Measurements from ENCODE around the gene ENOX2. TPM values are rescaled to one million over a fixed set of nuclear protein-coding genes. Genes with fewer than 3 reads are reported as not detected.
A peak's percentile ranks its signal among the peaks of the same experiment; 100 is the strongest.

Gene ENOX2
- total and polyA plus RNA-seq, 2 donors (not counting 1 experiment from before 2014, with no cell fraction given), result 7.6 to 12.9 TPM

- no peaks in the 10 kb centered on the region for H3K9me3 ChIP-seq (ENCODE audit: control insufficient read depth, insufficient read depth, low read depth, low read length)
- no peaks in the 10 kb centered on the region for H3K27me3 ChIP-seq (ENCODE audit: control insufficient read depth, insufficient read depth, low read length)
- peaks cover 4% of the 10 kb centered on the region for H3K4me1 ChIP-seq (ENCODE audit: control insufficient read depth, extremely low read depth, insufficient read depth, low read length)
- no peak overlapping the region for H3K4me2 ChIP-seq (ENCODE audit: extremely low read depth, insufficient read depth, low read length)
- no peak overlapping the region for H2AFZ ChIP-seq (ENCODE audit: low read length)
- no peak overlapping the region for H3K9ac ChIP-seq (ENCODE audit: insufficient read depth, low read length)
- no peaks in the 10 kb centered on the region for H3K36me3 ChIP-seq (ENCODE audit: control insufficient read depth, insufficient read depth, low read length)
- DNase-seq (ENCODE audit: low read depth in 2 of 2), result peak; percentile 59 to 75
- peak overlapping the region; percentile 14 for H3K27ac ChIP-seq (ENCODE audit: insufficient read depth, low read length)
- no peak overlapping the region for H3K4me3 ChIP-seq (replicated peaks in 1 of 4; ENCODE audit: control extremely low read depth in 1 of 4, insufficient read depth in 1 of 4, low read depth in 3 of 4, low read length in 4 of 4)
- no peaks in the 10 kb centered on the region for H4K20me1 ChIP-seq (ENCODE audit: control insufficient read depth, extremely low read depth, insufficient read depth, low read length)
- H3K79me2 ChIP-seq (ENCODE audit: control insufficient read depth, insufficient read depth, low read length), result no peaks in the 10 kb centered on the region
- TF ChIP-seq CTCF (conservative IDR thresholded peaks at IDR 0.05 in 1 of 2, IDR thresholded peaks at IDR 0.05 in 1 of 2; ENCODE audit: low read depth in 1 of 2, low read length in 2 of 2) (no peak), EZH2 (IDR thresholded peaks at IDR 0.05; ENCODE audit: low read length, missing control alignments) (no peak)
Measured at GRCh38 chrX:130772105-130772775, 130.8 kb downstream of the ENOX2 start.

GRCh38 chrX:130771648-130772047, 131.4 kb downstream of the ENOX2 start:
- TF ChIP-seq EZH2 (IDR thresholded peaks at IDR 0.05; ENCODE audit: low read length, missing control alignments), result no peak
- H3K79me2 ChIP-seq (ENCODE audit: control insufficient read depth, insufficient read depth, low read length), result no peaks in the 10 kb centered on the region
- no peak overlapping the region for H3K9ac ChIP-seq (ENCODE audit: insufficient read depth, low read length)
- no peak for DNase-seq (ENCODE audit: low read depth in 2 of 2)
- no peaks in the 10 kb centered on the region for H4K20me1 ChIP-seq (ENCODE audit: control insufficient read depth, extremely low read depth, insufficient read depth, low read length)
- no peaks in the 10 kb centered on the region for H3K36me3 ChIP-seq (ENCODE audit: control insufficient read depth, insufficient read depth, low read length)
- peaks cover 4% of the 10 kb centered on the region for H3K4me1 ChIP-seq (ENCODE audit: control insufficient read depth, extremely low read depth, insufficient read depth, low read length)
- H3K27ac ChIP-seq (ENCODE audit: insufficient read depth, low read length), result no peak overlapping the region
- H3K9me3 ChIP-seq (ENCODE audit: control insufficient read depth, insufficient read depth, low read depth, low read length), result no peaks in the 10 kb centered on the region
- H3K4me2 ChIP-seq (ENCODE audit: extremely low read depth, insufficient read depth, low read length), result no peak overlapping the region
- no peak overlapping the region for H3K4me3 ChIP-seq (replicated peaks in 1 of 4; ENCODE audit: control extremely low read depth in 1 of 4, insufficient read depth in 1 of 4, low read depth in 3 of 4, low read length in 4 of 4)
- H2AFZ ChIP-seq (ENCODE audit: low read length), result no peak overlapping the region
- H3K27me3 ChIP-seq (ENCODE audit: control insufficient read depth, insufficient read depth, low read length), result no peaks in the 10 kb centered on the region

DNA sequence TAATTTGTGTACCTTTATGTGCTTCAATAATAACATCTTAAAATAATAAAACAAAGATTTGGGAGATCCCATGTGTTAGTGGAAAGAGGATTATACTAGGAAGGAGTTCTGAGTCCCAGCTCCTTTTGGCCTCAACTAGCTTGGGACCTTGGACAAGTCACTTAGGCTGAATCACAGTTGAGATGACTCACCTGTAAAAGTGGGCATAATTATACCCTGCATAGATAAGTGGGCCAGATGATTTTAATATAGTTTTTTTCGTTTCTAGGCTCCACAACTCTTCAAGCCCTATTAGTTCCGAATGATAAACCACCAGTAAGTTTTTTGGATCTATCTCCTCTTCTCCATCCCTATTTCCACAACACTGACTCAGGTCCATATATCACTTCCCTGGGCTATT, 131.8 kb downstream of the ENOX2 start:
- H3K27me3 ChIP-seq (ENCODE audit: control insufficient read depth, insufficient read depth, low read length), result no peaks in the 10 kb centered on the region
- no peaks in the 10 kb centered on the region for H3K9me3 ChIP-seq (ENCODE audit: control insufficient read depth, insufficient read depth, low read depth, low read length)
- peak overlapping the region; percentile 28 for H3K27ac ChIP-seq (ENCODE audit: insufficient read depth, low read length)
- H3K4me3 ChIP-seq (replicated peaks in 1 of 4; ENCODE audit: control extremely low read depth in 1 of 4, insufficient read depth in 1 of 4, low read depth in 3 of 4, low read length in 4 of 4), result no peak overlapping the region
- no peak for TF ChIP-seq CTCF (conservative IDR thresholded peaks at IDR 0.05 in 1 of 2, IDR thresholded peaks at IDR 0.05 in 1 of 2; ENCODE audit: low read depth in 1 of 2, low read length in 2 of 2)
- no peak for TF ChIP-seq EZH2 (IDR thresholded peaks at IDR 0.05; ENCODE audit: low read length, missing control alignments)
- H2AFZ ChIP-seq (ENCODE audit: low read length), result no peak overlapping the region
- H3K9ac ChIP-seq (ENCODE audit: insufficient read depth, low read length), result no peak overlapping the region
- H3K36me3 ChIP-seq (ENCODE audit: control insufficient read depth, insufficient read depth, low read length), result no peaks in the 10 kb centered on the region
- H3K79me2 ChIP-seq (ENCODE audit: control insufficient read depth, insufficient read depth, low read length), result no peaks in the 10 kb centered on the region
- no peak overlapping the region for H3K4me2 ChIP-seq (ENCODE audit: extremely low read depth, insufficient read depth, low read length)
- peaks cover 4% of the 10 kb centered on the region for H3K4me1 ChIP-seq (ENCODE audit: control insufficient read depth, extremely low read depth, insufficient read depth, low read length)
- DNase-seq (ENCODE audit: low read depth in 2 of 2), result peak in 1 of 2 donors; percentile 35
- H4K20me1 ChIP-seq (ENCODE audit: control insufficient read depth, extremely low read depth, insufficient read depth, low read length), result no peaks in the 10 kb centered on the region

Measured in fibroblast of lung (primary cell).